ENCODE results near the gene ACOXL. TPM values are rescaled to one million over a fixed set of nuclear protein-coding genes. Genes with fewer than 3 reads are reported as not detected.

Gene ACOXL
- total and polyA plus RNA-seq, 9 donors = 0.17 to 0.31 (median 0.23) TPM; not detected in 4

DNA sequence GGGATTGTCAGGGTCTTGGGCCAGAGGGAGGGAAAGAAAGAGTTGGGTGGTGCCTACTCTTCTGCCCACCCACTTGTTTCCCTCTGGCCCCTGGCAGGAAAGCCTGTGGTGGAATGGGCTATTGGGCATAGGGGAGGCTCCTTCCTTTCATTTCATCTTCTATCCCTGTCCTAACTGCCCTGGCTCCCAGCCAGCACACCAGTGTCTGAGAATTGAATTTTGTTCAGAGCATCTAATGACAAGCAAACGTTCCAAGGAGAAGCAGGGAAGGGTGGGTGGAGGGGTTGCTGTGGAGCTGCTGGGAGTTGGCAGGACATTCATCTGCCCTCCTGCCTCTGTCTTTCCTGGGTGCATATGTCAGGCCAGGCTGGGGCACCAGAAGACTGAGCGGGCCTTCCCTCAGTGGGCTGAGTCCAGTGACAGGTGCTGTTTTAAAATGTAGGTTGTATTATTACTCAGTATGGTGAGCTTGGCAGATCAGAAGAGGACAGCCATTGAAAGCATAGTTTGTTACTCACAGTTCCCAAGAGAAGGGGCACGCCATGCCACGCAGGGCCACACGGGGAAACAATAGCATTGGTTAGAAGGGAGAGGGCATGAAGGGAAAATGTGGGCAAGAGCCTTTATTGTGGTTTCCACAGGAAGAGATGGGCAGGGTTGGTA lies 171.9 kb downstream of the ACOXL start:
- H3K27ac ChIP-seq = no peak overlapping the region
- no peaks in the 10 kb centered on the region for H3K36me3 ChIP-seq
- DNase-seq = no peak
- H3K4me1 ChIP-seq (ENCODE audit: insufficient read depth) = no peaks in the 10 kb centered on the region
- H3K27me3 ChIP-seq = no peaks in the 10 kb centered on the region
- intact Hi-C loops (cut with DNase I) = no loop called here
- 70 to 76% (median 74%) methylated on average over 5 of the region's 5 CpGs for WGBS, 3 donors
- TF ChIP-seq EP300 (IDR thresholded peaks at IDR 0.05) (no peak), POLR2A (IDR thresholded peaks at IDR 0.05) (no peak)
- TF ChIP-seq, protein P1, sequence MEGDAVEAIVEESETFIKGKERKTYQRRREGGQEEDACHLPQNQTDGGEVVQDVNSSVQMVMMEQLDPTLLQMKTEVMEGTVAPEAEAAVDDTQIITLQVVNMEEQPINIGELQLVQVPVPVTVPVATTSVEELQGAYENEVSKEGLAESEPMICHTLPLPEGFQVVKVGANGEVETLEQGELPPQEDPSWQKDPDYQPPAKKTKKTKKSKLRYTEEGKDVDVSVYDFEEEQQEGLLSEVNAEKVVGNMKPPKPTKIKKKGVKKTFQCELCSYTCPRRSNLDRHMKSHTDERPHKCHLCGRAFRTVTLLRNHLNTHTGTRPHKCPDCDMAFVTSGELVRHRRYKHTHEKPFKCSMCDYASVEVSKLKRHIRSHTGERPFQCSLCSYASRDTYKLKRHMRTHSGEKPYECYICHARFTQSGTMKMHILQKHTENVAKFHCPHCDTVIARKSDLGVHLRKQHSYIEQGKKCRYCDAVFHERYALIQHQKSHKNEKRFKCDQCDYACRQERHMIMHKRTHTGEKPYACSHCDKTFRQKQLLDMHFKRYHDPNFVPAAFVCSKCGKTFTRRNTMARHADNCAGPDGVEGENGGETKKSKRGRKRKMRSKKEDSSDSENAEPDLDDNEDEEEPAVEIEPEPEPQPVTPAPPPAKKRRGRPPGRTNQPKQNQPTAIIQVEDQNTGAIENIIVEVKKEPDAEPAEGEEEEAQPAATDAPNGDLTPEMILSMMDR (IDR thresholded peaks at IDR 0.05) = no peak
- no peak overlapping the region for H3K4me3 ChIP-seq
- no peaks in the 10 kb centered on the region for H3K9me3 ChIP-seq

DNA sequence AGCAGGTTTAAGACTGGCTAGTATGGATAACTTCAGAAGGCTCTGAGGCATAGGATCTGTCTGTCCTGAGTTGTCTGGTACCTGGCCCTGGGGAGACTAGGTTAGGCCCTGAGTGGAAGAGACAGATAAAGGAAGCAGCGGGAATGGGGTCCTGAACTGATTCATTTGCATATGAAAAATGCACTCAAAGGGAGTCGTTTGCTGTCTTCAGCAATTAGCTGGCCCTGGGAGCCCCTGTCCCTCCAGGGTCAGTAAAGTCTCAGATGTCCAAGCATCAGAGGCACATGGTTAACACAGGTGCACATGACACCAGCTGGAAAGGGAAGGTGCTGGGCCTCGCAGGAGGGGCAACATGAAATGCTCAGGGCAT lies 172.4 kb downstream of the ACOXL start:
- H3K36me3 ChIP-seq = no peaks in the 10 kb centered on the region
- H3K27me3 ChIP-seq = no peaks in the 10 kb centered on the region
- H3K4me1 ChIP-seq (ENCODE audit: insufficient read depth) = no peaks in the 10 kb centered on the region
- no peak overlapping the region for H3K27ac ChIP-seq
- WGBS, 3 donors = 65 to 72% (median 66%) methylated on average over 3 of the region's 3 CpGs
- H3K9me3 ChIP-seq = no peaks in the 10 kb centered on the region
- no peak for DNase-seq
- intact Hi-C loops (cut with DNase I) = no loop called here
- TF ChIP-seq, protein P1 (IDR thresholded peaks at IDR 0.05) = no peak
- TF ChIP-seq POLR2A (IDR thresholded peaks at IDR 0.05) = no peak
- TF ChIP-seq EP300 (IDR thresholded peaks at IDR 0.05) = no peak
- no peak overlapping the region for H3K4me3 ChIP-seq

DNA sequence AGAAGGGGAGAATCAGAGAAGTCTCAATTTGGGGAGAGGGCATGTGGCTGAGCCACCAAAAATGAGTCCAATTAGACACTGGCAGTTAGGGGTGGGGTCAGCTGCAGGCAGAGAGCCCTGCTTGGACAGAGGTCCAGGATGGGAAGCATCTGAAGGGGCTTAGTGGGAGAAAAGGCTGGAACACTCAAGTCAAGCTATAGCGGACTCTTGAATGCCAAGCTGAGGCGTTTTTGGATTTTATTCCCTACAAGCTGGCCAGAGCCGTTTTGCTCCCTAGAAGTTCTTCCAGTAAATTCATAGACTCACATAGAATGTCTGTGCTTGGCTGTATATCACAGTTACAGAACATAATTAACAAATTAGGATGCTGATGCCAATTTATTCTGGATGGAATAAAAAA lies 172.8 kb downstream of the ACOXL start:
- H3K9me3 ChIP-seq = no peaks in the 10 kb centered on the region
- H3K27ac ChIP-seq = no peak overlapping the region
- H3K36me3 ChIP-seq = no peaks in the 10 kb centered on the region
- no peak overlapping the region for H3K4me3 ChIP-seq
- TF ChIP-seq, protein P1 (IDR thresholded peaks at IDR 0.05) = no peak
- TF ChIP-seq EP300 (IDR thresholded peaks at IDR 0.05) (no peak), POLR2A (IDR thresholded peaks at IDR 0.05) (no peak)
- no peak for DNase-seq
- 68 to 84% (median 76%) methylated on average over 3 of the region's 3 CpGs for WGBS, 3 donors
- no peaks in the 10 kb centered on the region for H3K4me1 ChIP-seq (ENCODE audit: insufficient read depth)
- intact Hi-C loops (cut with DNase I) = no loop called here
- no peaks in the 10 kb centered on the region for H3K27me3 ChIP-seq

DNA sequence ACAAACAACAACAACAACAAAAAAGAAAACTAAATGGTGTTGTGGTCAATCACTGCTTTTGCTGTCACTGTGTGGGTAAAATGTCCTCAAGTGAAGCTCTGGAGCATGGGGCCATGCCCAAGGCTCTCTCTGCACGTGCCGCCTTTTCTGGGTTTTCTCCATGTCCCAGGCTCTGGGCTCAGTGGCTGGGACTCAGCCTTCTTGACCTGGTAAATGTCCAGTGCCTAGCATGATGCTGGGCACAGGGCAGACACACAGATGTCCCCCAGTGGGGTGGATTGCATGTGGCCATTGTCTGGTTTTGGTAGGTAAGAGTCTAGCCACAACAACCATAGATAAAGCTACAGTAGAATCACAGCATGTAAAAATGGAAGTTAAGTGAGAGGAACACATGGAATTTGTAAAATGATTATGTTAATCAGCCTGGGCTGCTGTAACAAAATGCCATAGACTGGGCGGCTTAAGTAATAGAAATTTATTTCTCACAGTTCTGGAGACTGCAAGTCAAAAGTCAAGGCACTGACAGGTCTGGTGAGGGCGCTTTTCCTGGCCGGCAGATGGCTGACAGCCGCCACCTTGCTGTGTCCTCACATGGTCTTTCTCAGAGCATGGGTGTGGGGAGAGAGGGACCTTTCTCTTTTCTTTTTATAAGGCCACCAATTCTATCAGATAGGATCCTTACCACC lies 174.4 kb downstream of the ACOXL start:
- intact Hi-C loops (cut with DNase I) = no loop called here
- Histone ChIP-seq H3K9me3 (no peaks in the 10 kb centered on the region), H3K27ac (no peak overlapping the region), H3K36me3 (no peaks in the 10 kb centered on the region), H3K4me1 (ENCODE audit: insufficient read depth) (no peaks in the 10 kb centered on the region), H3K27me3 (no peaks in the 10 kb centered on the region), H3K4me3 (no peak overlapping the region)
- WGBS, 3 donors = 80 to 88% (median 83%) methylated on average over 6 of the region's 6 CpGs
- TF ChIP-seq, protein P1 (IDR thresholded peaks at IDR 0.05) = no peak
- no peak for TF ChIP-seq EP300 (IDR thresholded peaks at IDR 0.05)
- no peak for TF ChIP-seq POLR2A (IDR thresholded peaks at IDR 0.05)
- no peak for DNase-seq

Measured in ovary (tissue), 9 donors.